K562 (cell line): ENCODE data around the gene ZNF689. TPM values are rescaled to one million over a fixed set of nuclear protein-coding genes. Genes with fewer than 3 reads are reported as not detected.

Experiments
- ATAC-seq: fragments of 200-7000 bp; cut with Tn5 transposase; 3 replicates; pipeline ENCODE4 v1.9.1; 2020; ENCODE audit warnings: moderate library complexity
- BruUV-seq: library from RNA; stranded (reverse); fragments of 400-500 nt; replicated peaks from 2 replicates; lab custom pipeline; 2021; lab: Mats Ljungman, UMichigan
- CTCF ChIA-PET: fragments of 300-600 bp; formaldehyde crosslinking; extraction: SDS; loops from one replicate; lab custom pipeline; 2021; ENCODE audit warnings: low intra/inter-chr PET ratio; lab: Yijun Ruan, JAX
- POLR2A ChIA-PET: fragments of 300-600, 350-650 bp; sonication (Branson Sonifier 250); formaldehyde crosslinking; extraction: SDS; loops from one replicate; lab custom pipeline; 2021; ENCODE audit warnings: antibody characterized with exemption, inconsistent platforms; lab: Yijun Ruan, JAX
- DNase-seq, 4 experiments: peaks; one replicate each; pipeline versions ENCODE4 v3.0.0 to v3.0.0-alpha.2; 2011 to 2018; ENCODE audit warnings: low spot score in 3 of 4, mixed read lengths in 3 of 4; ENCODE audit errors: extremely low read depth in 1 of 4
- FAIRE-seq: peaks from 2 replicates; lab custom pipeline; 2011; peaks lifted over from hg19 to GRCh38; lab: Jason Lieb, UNC
- H2AFZ ChIP-seq: 2 replicates; pipeline ENCODE4 v1.6.0; 2011; ENCODE audit warnings: low read depth, low read length, control low read depth, inconsistent platforms
- H3K27ac ChIP-seq: fragments of 200-600 bp; 3 replicates; pipeline ENCODE4 v1.8.0; 2011; ENCODE audit warnings: low read depth, mild to moderate bottlenecking, control low read depth, inconsistent platforms, low read length, moderate library complexity, mixed read lengths; ENCODE audit errors: extremely low read depth
- H3K27me3 ChIP-seq, 2 experiments: fragments of 300-600 bp in 1 of 2; 2 replicates in 1 of 2; 3 replicates in 1 of 2; pipeline versions ENCODE4 v1.6.0 to v1.8.0; 2011; ENCODE audit warnings: inconsistent platforms in 2 of 2, low read length in 2 of 2, mild to moderate bottlenecking in 1 of 2, mixed read lengths in 1 of 2, moderate library complexity in 1 of 2; ENCODE audit not compliant: control insufficient read depth in 2 of 2, insufficient read depth in 2 of 2
- H3K36me3 ChIP-seq: fragments of 300-600 bp; 3 replicates; pipeline ENCODE4 v1.8.0; 2011; ENCODE audit warnings: mild to moderate bottlenecking, low read length, inconsistent platforms; ENCODE audit not compliant: control insufficient read depth, insufficient read depth
- H3K4me1 ChIP-seq, 2 experiments: fragments of 200-600 bp in 1 of 2; replicated peaks in 1 of 2; 2 replicates in 1 of 2; 3 replicates in 1 of 2; pipeline versions ENCODE4 v1.5.1 to v1.8.0; 2011; ENCODE audit warnings: inconsistent platforms in 2 of 2, low read length in 2 of 2, mild to moderate bottlenecking in 1 of 2, mixed read lengths in 1 of 2, moderate library complexity in 1 of 2; ENCODE audit not compliant: control insufficient read depth in 2 of 2, insufficient read depth in 2 of 2
- H3K4me2 ChIP-seq: 2 replicates; pipeline ENCODE4 v1.6.1; 2011; ENCODE audit warnings: low read length, control low read depth, inconsistent platforms, mixed read lengths; ENCODE audit not compliant: insufficient read depth
- H3K4me3 ChIP-seq: fragments of 200-600 bp; sonication (generic), shearing (Covaris generic); 2 replicates; pipeline ENCODE4 v1.5.1; 2016; ENCODE audit warnings: control low read depth, inconsistent platforms
- H3K79me2 ChIP-seq: fragments of 200-600 bp; 3 replicates; pipeline ENCODE4 v1.8.0; 2011; ENCODE audit warnings: low read length, inconsistent platforms; ENCODE audit not compliant: control insufficient read depth, insufficient read depth
- H3K9ac ChIP-seq, 2 experiments: 2 replicates each; pipeline versions ENCODE4 v1.6.0 to v1.6.1; 2011; ENCODE audit warnings: low read depth in 2 of 2, low read length in 2 of 2, control low read depth in 1 of 2, inconsistent platforms in 1 of 2, mild to moderate bottlenecking in 1 of 2, mixed read lengths in 1 of 2; ENCODE audit not compliant: insufficient read depth in 1 of 2
- H3K9me1 ChIP-seq: one replicate; pipeline ENCODE4 v1.6.0; 2011; ENCODE audit warnings: inconsistent platforms, mild to moderate bottlenecking, low read length, moderate library complexity; ENCODE audit not compliant: control insufficient read depth, insufficient read depth
- H3K9me3 ChIP-seq: replicated peaks from 2 replicates; pipeline ENCODE4 v1.5.1; 2011; ENCODE audit warnings: low read depth, low read length, inconsistent platforms; ENCODE audit not compliant: control insufficient read depth, insufficient read depth
- H4K20me1 ChIP-seq: replicated peaks from 2 replicates; pipeline ENCODE4 v1.6.1; 2011; ENCODE audit warnings: low read length, inconsistent platforms, mixed read lengths; ENCODE audit not compliant: control insufficient read depth, insufficient read depth
- KHSRP ChIP-seq: fragments of 450-650 bp; IDR thresholded peaks from 2 replicates; pipeline ENCODE4 v1.6.1; 2017
- RBM17 ChIP-seq: fragments of 200-400 bp; formaldehyde crosslinking; IDR thresholded peaks from 2 replicates; pipeline ENCODE4 v1.6.1; 2017; ENCODE audit warnings: low read depth, mild to moderate bottlenecking, low read length, borderline replicate concordance
- SOX6 ChIP-seq: fragments of 450-650 bp; IDR thresholded peaks from 2 replicates; pipeline ENCODE4 v1.6.1; 2014; ENCODE audit warnings: mild to moderate bottlenecking
- SUPT5H ChIP-seq: fragments of 450-650 bp; IDR thresholded peaks from 2 replicates; pipeline ENCODE4 v1.6.1; 2016
- THAP12 ChIP-seq: fragments of 250-450 bp; sonication (Bioruptor Pico); IDR thresholded peaks from 2 replicates; pipeline ENCODE4 v1.9.0; 2021; ENCODE audit warnings: mild to moderate bottlenecking, inconsistent platforms
- ZBTB1 ChIP-seq: sonication (generic); formaldehyde crosslinking; IDR thresholded peaks from 2 replicates; pipeline ENCODE4 v1.8.1; 2023; ENCODE audit warnings: missing genetic modification reagents, low read depth, mild to moderate bottlenecking, borderline replicate concordance
- ZNF121 ChIP-seq: sonication (generic); formaldehyde crosslinking; conservative IDR thresholded peaks from 2 replicates; pipeline ENCODE4 v1.8.0; 2022; ENCODE audit warnings: missing genetic modification reagents
- WGBS: fragments of 100-300 bp; shearing (Covaris generic); methylation state at CpG from one replicate; pipeline ENCODE4 v1.1.6; 2016; ENCODE audit warnings: low coverage, mixed read lengths; ENCODE audit not compliant: insufficient coverage; ENCODE audit errors: missing lambda C conversion rate; 5-methylcytosine and 5-hydroxymethylcytosine counted together
- in situ Hi-C: fragments of 300-500 bp; cut with MboI; formaldehyde crosslinking; loops from 4 replicates; pipeline ENCODE4 v1.15.0; 2018; ENCODE audit warnings: inconsistent platforms, mixed read lengths
- intact Hi-C: fragments of 100-400 bp; cut with micrococcal nuclease; formaldehyde crosslinking; loops from 2 replicates; pipeline ENCODE4 v1.14.2; 2022
- polyA plus RNA-seq, 8 experiments: library from polyadenylated mRNA; depleted of rRNA in 4 of 8; stranded (reverse) in 5 of 8; unstranded in 3 of 8; fragments of >200 nt; fragmentation: Nextera tagmentation in 2 of 8; fragmentation: Illumina TruSeq in 1 of 8; extraction: Ambion mirVana in 2 of 8; extraction: Trizol in 1 of 8; gene quantifications; 2 replicates each; pipeline versions ENCODE4 v1.2.1 to v1.2.3, GENCODE V29; 2011 to 2014; ENCODE audit warnings: inconsistent platforms in 1 of 8, missing spikeins in 1 of 8
- total RNA-seq, 7 experiments: library from RNA; depleted of rRNA in 6 of 7; stranded (reverse); fragments of >200 nt in 6 of 7; fragmentation: Illumina TruSeq in 2 of 7; extraction: Trizol in 2 of 7; gene quantifications; 2 replicates each; pipeline versions ENCODE4 v1.2.1 to v1.2.3, GENCODE V29; 2011 to 2021; ENCODE audit warnings: low replicate concordance in 1 of 7

The ZNF689 gene
- total and polyA plus RNA-seq, 9 of the 15 experiments (the other 6 are each of a cell fraction or from before 2014, with no cell fraction given) = 5.4 to 15.4 (median 10.8) TPM

GRCh38 chr16:30636599-30636998, 26.4 kb upstream of the ZNF689 start:
- Histone ChIP-seq H3K36me3 (no peaks in the 10 kb centered on the region), H4K20me1 (no peaks in the 10 kb centered on the region), H3K27ac (no peak overlapping the region), H3K4me2 (no peak overlapping the region), H2AFZ (no peak overlapping the region), H3K4me1 (peaks cover 0 to 23% of the 10 kb centered on the region in 2 experiments; a peak in 2 of 5 replicates), H3K27me3 (no peaks in the 10 kb centered on the region), H3K79me2 (peaks cover 24% of the 10 kb centered on the region), H3K4me3 (no peak overlapping the region), H3K9me1 (no peaks in the 10 kb centered on the region), H3K9me3 (no peaks in the 10 kb centered on the region), H3K9ac (no peak overlapping the region)
- CTCF ChIA-PET = no interaction called here
- no TSS peak for BruUV-seq
- TF ChIP-seq RBM17 (no peak), ZNF121 (CRISPR knock-in tag) (0 out of 2 replicates have a peak, but pooled peaks have one; percentile 11), ZBTB1 (CRISPR knock-in tag) (no peak), KHSRP (no peak)
- FAIRE-seq = no peak
- POLR2A ChIA-PET = interaction anchor here (0.5 to 2.3 kb wide), 6 partner anchors 9 to 524 kb away, joined by 3 to 10 read pairs (median 3); partner anchors contain the start of genes DCTPP1, PRR14 and ZNF689
- DNase-seq = no peak
- intact Hi-C loops (no loop called here), in situ Hi-C loops (loop anchor here (25.0 kb wide), 2 partner anchors 424 to 1174 kb away; partner anchors contain the start of genes BOLA2, SLX1B and SULT1A4)
- WGBS = 71% methylated on average over 7 of the region's 7 CpGs
- ATAC-seq = no peak

GRCh38 chr16:30633526-30633925, 23.3 kb upstream of the ZNF689 start:
- Histone ChIP-seq H3K4me1 (peaks cover 1 to 18% of the 10 kb centered on the region in 2 experiments; a peak in 3 of 5 replicates), H3K9me1 (no peaks in the 10 kb centered on the region), H3K4me2 (peak overlapping the region; percentile 91), H3K36me3 (no peaks in the 10 kb centered on the region), H3K27me3 (no peaks in the 10 kb centered on the region), H3K9me3 (no peaks in the 10 kb centered on the region), H3K79me2 (peaks cover 24% of the 10 kb centered on the region), H3K9ac (peak overlapping the region; percentile 92 to 94), H2AFZ (peak overlapping the region; percentile 89), H3K4me3 (peak overlapping the region; percentile 65), H4K20me1 (no peaks in the 10 kb centered on the region), H3K27ac (peak overlapping the region; percentile 93)
- intact Hi-C loops = no loop called here
- in situ Hi-C loops = loop anchor here (25.0 kb wide), 2 partner anchors 421 to 1171 kb away; partner anchors contain the start of genes BOLA2, SLX1B and SULT1A4
- ATAC-seq = no peak
- TSS peak; percentile 83 for BruUV-seq
- FAIRE-seq = no peak
- DNase-seq = no peak
- TF ChIP-seq THAP12 (no peak), SUPT5H (no peak), SOX6 (0 out of 2 replicates have a peak, but pooled peaks have one; percentile 3)
- ChIA-PET POLR2A (interaction anchor here (0.6 to 1.4 kb wide), 3 partner anchors 23 to 496 kb away, joined by 3 read pairs; partner anchors contain the start of genes DCTPP1 and ZNF689), CTCF (no interaction called here)
- WGBS = 38% methylated on average over 17 of the region's 17 CpGs
